Measurements from ENCODE around the gene CORO7.

The CORO7 gene

GRCh38 chr16:4383591-4384444 is 32.6 kb downstream of the CORO7 start:
- Histone ChIP-seq H3K4me3 (replicated peaks; ENCODE audit: insufficient read depth, low read length) (no peak overlapping the region), H3K27ac (replicated peaks) (no peak overlapping the region), H3K27me3 (ENCODE audit: insufficient read depth, poor library complexity, severe bottlenecking) (no peaks in the 10 kb centered on the region)
- no peak for DNase-seq (ENCODE audit: low read depth in 1 of 2, low spot score in 1 of 2)
- TF ChIP-seq, protein P1, sequence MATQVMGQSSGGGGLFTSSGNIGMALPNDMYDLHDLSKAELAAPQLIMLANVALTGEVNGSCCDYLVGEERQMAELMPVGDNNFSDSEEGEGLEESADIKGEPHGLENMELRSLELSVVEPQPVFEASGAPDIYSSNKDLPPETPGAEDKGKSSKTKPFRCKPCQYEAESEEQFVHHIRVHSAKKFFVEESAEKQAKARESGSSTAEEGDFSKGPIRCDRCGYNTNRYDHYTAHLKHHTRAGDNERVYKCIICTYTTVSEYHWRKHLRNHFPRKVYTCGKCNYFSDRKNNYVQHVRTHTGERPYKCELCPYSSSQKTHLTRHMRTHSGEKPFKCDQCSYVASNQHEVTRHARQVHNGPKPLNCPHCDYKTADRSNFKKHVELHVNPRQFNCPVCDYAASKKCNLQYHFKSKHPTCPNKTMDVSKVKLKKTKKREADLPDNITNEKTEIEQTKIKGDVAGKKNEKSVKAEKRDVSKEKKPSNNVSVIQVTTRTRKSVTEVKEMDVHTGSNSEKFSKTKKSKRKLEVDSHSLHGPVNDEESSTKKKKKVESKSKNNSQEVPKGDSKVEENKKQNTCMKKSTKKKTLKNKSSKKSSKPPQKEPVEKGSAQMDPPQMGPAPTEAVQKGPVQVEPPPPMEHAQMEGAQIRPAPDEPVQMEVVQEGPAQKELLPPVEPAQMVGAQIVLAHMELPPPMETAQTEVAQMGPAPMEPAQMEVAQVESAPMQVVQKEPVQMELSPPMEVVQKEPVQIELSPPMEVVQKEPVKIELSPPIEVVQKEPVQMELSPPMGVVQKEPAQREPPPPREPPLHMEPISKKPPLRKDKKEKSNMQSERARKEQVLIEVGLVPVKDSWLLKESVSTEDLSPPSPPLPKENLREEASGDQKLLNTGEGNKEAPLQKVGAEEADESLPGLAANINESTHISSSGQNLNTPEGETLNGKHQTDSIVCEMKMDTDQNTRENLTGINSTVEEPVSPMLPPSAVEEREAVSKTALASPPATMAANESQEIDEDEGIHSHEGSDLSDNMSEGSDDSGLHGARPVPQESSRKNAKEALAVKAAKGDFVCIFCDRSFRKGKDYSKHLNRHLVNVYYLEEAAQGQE (IDR thresholded peaks at IDR 0.05; ENCODE audit: insufficient replicate concordance, low read depth) = no peak
- TF ChIP-seq POLR2AphosphoS5 (IDR thresholded peaks at IDR 0.05; ENCODE audit: low read depth) (no peak), GABPA (IDR thresholded peaks at IDR 0.05; ENCODE audit: low read depth) (no peak), SPI1 (IDR thresholded peaks at IDR 0.05; ENCODE audit: borderline replicate concordance, low read depth) (no peak), CTCF (IDR thresholded peaks at IDR 0.05; ENCODE audit: insufficient read depth, low read length) (no peak)

- H3K27me3 ChIP-seq (ENCODE audit: insufficient read depth, poor library complexity, severe bottlenecking) = no peaks in the 10 kb centered on the region
- DNase-seq (ENCODE audit: low read depth in 1 of 2, low spot score in 1 of 2) = no peak
- H3K27ac ChIP-seq (replicated peaks) = no peak overlapping the region
- no peak overlapping the region for H3K4me3 ChIP-seq (replicated peaks; ENCODE audit: insufficient read depth, low read length)
- TF ChIP-seq POLR2AphosphoS5 (IDR thresholded peaks at IDR 0.05; ENCODE audit: low read depth) (no peak), CTCF (IDR thresholded peaks at IDR 0.05; ENCODE audit: insufficient read depth, low read length) (no peak), SPI1 (IDR thresholded peaks at IDR 0.05; ENCODE audit: borderline replicate concordance, low read depth) (no peak), GABPA (IDR thresholded peaks at IDR 0.05; ENCODE audit: low read depth) (no peak)
- TF ChIP-seq, protein P1 (IDR thresholded peaks at IDR 0.05; ENCODE audit: insufficient replicate concordance, low read depth) = no peak
Measured at GRCh38 chr16:4382795-4383357, 33.5 kb downstream of the CORO7 start.

DNA sequence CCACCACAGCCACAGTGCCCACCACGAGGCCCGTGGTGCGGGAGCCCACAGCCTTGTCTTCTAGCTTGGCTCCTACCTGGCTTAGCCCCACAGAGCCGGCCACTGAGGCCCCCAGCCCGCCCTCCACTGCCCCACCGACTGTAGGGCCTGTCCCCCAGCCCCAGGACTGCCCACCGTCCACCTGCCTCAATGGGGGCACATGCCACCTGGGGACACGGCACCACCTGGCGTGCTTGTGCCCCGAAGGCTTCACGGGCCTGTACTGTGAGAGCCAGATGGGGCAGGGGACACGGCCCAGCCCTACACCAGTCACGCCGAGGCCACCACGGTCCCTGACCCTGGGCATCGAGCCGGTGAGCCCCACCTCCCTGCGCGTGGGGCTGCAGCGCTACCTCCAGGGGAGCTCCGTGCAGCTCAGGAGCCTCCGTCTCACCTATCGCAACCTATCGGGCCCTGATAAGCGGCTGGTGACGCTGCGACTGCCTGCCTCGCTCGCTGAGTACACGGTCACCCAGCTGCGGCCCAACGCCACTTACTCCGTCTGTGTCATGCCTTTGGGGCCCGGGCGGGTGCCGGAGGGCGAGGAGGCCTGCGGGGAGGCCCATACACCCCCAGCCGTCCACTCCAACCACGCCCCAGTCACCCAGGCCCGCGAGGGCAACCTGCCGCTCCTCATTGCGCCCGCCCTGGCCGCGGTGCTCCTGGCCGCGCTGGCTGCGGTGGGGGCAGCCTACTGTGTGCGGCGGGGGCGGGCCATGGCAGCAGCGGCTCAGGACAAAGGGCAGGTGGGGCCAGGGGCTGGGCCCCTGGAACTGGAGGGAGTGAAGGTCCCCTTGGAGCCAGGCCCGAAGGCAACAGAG is 34.2 kb downstream of the CORO7 start:
- Histone ChIP-seq H3K4me3 (replicated peaks; ENCODE audit: insufficient read depth, low read length) (no peak overlapping the region), H3K27ac (replicated peaks) (no peak overlapping the region)
- TF ChIP-seq, protein P1 (IDR thresholded peaks at IDR 0.05; ENCODE audit: insufficient replicate concordance, low read depth) = no peak
- no peak for TF ChIP-seq POLR2AphosphoS5 (IDR thresholded peaks at IDR 0.05; ENCODE audit: low read depth)
- no peak for TF ChIP-seq GABPA (IDR thresholded peaks at IDR 0.05; ENCODE audit: low read depth)
- TF ChIP-seq CTCF (IDR thresholded peaks at IDR 0.05; ENCODE audit: insufficient read depth, low read length) = no peak
- TF ChIP-seq SPI1 (IDR thresholded peaks at IDR 0.05; ENCODE audit: borderline replicate concordance, low read depth) = no peak

More for the DNA sequence above, 34.2 kb downstream of the CORO7 start:
- no peak for DNase-seq (ENCODE audit: low read depth in 1 of 2, low spot score in 1 of 2)
- H3K27me3 ChIP-seq (ENCODE audit: insufficient read depth, poor library complexity, severe bottlenecking) = no peaks in the 10 kb centered on the region

Measured in HL-60 (cell line).